Activated CD8-positive, alpha-beta memory T cell treated with anti-CD3 and anti-CD28 coated beads for 48 hours (primary cell): ENCODE results near the gene BRME1.
"Not testable (repeated sequence)": the region's sequence is repeated elsewhere in the genome, so short reads cannot be mapped to it uniquely, and the experiment has no call there.

Experiments
- DNase-seq, 3 experiments: peaks; one replicate each; pipeline ENCODE4 v3.0.0-alpha.2; 2020; ENCODE audit warnings: low read depth in 2 of 3, low spot score in 2 of 3

Gene BRME1

GRCh38 chr19:13868663-13869062 lies 37.3 kb downstream of the BRME1 start:
- DNase-seq: no peak

DNA sequence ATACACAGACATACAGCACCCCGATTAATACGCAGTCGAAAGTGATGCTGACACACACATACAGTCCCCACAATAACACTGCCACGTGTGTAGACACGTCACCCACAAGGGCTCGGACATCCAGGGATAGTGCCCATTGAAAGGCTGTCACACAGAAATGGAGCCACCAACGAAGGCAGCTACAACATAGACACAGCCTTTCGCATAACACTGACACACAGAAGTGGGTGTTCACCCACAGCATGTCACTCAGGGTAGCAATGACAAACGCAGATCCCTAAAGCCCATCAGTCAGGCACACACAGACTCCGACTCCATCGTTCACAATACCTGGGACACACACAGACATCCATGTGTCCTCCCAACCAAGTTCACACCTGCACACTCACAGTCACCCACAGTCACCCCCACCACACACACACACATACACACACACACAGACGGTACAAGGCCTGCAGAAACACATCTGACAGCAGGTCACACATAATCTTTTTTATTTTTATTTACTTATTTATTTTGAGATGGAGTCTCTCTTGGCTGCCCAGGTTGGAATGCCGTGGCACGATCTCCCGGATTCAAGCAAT lies 39.4 kb downstream of the BRME1 start:
- DNase-seq: no peak

DNA sequence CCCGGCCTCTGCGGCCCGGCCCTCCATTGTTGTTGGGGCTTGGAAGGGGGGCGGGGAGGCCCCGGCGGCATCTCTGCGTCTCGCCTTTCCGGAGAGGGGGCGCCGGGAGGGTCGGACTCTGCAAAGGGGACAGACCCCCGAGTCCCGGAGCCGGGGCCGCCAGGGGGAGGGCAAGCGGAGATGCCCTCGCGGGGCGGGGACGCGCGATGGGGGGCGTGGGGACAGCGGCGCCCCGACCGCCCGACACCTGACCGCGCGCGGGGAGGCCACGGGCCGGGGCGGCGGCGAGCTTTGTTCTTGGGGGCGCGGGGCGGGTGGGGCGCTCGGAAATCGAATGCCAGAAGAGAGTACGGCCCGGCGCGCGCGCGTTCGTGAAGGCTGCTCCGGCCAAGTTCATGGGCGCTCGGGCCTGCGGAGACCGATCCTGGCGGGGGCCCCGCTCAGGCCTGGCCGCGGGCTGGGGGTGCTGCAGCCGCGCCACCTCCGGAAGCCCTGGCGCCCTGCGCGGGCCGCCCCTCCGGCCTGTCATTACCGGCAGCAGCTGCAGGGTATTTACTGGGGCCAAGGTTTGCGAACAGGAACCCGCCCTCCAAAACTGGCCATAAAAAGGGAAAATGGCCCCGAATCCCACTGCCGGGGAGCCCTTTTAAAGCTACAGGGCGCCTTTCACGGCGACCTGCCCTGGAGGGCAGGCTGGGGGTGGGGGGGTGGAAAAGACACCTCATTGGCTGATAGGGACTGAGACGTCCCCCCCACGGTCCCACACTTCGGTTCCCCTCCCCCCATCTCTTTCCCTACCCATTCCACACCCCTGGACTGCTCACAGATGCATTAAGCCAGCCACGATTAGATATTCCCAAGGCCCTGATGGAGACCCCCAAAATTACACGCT lies 40.1 kb downstream of the BRME1 start:
- DNase-seq: no peak

GRCh38 chr19:13864667-13865570 lies 41.0 kb downstream of the BRME1 start:
- no peak for DNase-seq

GRCh38 chr19:13864046-13864666 lies 41.8 kb downstream of the BRME1 start:
- no peak for DNase-seq

DNA sequence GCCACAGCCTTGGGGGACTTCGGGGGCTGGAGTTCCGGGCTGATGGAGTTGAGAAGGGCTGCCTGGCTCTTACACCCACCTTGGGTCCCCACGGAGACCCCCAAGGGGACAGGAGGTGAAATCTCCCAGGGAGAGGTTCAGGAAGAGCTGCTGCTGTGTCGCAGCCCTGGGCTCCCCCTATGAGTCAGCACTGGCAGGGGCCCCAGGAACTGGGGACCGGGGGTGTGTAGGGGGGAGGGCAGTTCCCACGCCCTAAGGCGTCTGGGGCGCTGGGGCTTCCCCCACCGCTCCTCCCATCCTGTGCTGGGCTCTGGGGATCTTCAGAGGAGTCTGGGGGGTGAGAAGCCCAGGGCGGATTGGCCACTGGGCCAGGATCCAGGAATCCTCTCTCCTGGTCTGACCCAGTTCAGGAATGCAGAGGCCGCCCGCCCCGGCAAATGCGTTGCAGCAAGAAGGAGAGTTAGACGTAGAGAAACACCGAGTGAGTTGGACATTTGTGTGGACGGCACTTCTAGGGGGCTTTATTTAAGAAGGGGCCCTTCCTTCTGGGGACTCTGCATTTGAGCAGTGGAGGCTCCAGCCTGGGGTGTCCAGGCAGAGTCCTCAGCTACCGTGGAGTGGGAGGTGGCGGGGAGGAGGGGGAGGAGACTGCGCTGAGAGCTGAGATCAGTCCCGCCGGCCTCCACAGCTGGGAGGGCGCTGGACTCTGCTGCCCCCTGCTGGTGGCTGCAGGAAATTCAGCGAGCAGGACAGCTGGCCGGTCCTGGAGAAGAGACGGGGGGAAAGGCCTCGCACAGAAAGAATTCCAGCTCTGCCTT lies 44.0 kb downstream of the BRME1 start:
- peak; percentile 78 to 92 (median 92) for DNase-seq

DNA sequence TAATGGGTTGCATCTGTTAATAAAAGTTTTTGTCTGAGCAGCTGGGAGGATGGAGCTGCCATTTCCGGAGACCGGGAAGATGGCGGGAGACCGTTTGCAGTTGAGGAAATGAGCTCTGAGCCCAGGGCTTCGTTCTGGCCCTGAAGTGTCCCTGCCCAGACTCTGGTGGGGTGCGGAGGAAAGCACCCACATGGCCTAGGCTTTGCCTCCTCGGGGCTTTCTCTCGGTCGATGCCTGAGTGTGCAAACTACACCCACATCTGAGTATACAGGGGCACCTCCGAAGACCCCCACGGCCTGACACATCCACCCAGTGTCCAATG lies 44.6 kb downstream of the BRME1 start:
- DNase-seq: no peak

GRCh38 chr19:13860679-13861391 lies 45.1 kb downstream of the BRME1 start:
- no peak for DNase-seq

- no peak for DNase-seq
These were observed 46.5 kb downstream of the BRME1 start for GRCh38 chr19:13859361-13859880.

DNA sequence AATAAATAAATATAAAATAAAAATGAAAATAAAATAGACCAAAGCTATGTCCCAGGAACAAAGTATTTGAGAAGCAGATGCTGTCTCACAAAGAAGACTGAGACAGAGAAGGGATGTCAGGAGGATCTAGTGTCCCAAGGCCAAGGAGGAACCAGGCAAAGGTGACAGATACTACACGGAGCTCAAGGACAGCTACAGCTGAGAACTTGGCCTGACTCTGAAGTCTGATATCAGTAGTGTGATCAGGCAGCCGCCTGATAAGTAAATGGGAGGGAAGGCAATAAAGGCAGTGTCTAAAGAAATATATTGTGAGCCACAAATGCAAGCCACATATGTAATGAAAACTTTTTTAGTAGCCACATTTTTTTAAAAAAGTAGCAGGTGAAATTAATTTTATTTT lies 49.4 kb downstream of the BRME1 start:
- DNase-seq: no peak

GRCh38 chr19:13852171-13852707 lies 53.7 kb downstream of the BRME1 start:
- not testable (repeated sequence) for DNase-seq

DNA sequence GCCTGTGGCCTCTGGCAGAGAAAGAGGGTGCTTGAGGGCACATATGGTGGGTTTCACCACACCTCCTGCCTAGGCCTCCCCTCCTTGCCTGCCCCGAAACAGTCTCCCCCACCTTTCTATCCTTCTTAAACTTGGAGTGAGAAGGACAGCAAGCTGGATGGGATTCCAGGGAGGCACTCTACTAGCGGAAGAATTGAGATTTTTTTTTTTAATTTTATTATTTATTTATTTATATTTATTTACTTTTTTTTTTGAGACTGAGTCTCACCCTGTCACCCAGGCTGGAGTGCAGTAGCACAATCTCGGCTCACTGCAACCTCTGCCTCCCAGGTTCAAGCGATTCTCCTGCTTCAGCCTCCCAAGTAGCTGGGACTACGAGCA lies 54.2 kb downstream of the BRME1 start:
- DNase-seq: not testable (repeated sequence)

DNA sequence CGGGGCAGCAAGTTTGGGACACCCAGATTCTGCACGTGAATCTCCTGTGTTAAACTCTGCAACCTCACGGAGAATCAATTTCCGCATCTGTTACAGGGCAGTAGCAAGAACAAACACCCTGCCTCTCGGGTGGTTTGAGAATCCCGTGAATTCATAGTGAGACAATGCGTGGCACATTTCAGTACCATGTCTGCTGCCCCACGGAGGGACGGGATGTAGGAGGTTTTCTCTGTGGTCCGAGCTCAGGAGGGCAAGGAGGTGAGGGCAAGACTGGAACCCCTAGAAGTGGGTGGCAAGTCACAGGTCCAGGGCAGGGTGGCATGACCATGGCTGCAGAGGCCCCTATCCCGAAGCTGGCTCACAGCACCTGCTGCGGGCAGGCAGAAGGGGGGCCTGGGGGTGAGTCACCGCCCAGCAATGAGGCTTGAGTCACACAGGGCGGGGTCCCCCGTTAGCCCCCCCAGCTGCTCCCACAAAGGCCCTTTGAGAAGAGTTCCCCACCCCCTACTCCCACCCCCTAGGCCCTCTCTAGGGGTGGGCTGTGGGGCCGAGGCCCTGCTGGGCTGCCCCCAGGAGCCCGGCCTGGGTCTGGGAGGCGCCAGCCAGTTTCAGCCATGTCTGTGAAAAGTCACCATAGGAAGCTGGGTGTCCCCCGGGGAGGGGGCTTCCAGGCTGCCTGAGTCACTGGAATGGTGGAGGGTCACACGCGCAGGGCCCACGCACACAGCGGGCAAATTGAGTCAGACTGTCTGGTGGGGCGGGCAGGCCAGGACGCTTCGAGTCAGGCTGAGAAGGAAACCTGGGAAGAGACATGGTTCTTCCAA lies 54.8 kb downstream of the BRME1 start:
- DNase-seq: no peak

- DNase-seq: peak in 1 of 3 experiments; percentile 62
These were observed 55.7 kb downstream of the BRME1 start for GRCh38 chr19:13849991-13850909.

DNA sequence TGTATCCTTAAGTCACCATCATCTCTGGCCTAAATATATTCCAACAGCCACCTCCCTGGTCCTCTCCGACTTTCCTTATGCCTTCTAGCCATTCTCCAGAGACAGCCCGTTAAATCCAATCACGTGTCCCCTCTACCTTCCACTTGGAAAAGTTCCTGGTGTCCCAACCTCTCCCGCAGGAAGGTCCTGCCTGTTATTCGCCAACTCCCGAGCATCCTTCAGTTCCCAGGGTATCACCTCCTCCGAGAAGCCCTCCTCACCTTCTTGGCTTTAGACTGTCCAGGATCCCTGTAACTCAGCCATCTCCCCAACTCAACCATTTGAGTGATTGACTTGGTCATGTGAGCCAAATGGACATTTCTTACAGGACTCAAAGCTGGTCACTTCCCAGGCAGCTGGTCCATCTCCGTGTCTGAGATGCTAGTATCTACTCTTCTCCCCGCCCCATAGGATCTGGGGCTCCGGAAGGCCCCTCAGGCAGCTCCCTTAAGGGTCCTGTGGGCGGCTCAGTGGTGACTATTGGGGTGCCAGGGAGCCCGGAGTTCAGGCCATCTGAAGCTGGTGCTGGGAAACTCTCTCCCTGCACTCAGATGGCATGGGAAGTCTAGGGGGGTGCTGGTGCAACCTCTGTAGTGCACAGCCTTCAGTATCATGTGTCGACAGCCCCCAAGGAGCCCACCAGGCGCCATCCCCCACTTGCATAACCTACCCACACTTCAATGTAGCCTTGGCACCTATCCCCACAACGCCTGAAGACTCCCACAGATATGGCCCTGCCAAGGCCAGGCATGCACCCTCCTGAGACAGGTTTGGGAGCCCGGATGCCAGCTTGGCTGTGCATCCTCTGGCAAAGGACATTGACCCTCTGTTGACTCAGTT lies 56.9 kb downstream of the BRME1 start:
- no peak for DNase-seq

DNA sequence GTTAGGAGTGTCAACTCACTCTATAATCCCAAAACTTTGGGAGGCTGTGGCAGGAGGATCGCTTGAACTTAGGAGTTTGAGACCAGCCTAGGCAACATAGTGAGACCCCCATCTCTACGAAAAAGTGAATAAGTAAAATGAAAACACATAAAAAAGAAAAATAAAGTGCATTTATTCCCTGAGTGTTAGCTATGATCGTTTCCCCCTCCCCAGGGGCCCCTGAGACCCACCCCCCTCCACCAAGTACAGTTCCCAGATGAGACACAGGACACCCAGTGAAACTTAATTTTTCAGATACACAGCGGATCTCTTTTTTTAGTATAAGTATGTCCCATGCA lies 57.6 kb downstream of the BRME1 start:
- no peak for DNase-seq
